ENCODE measurements around the gene PLCD3. TPM values are rescaled to one million over a fixed set of nuclear protein-coding genes. Genes with fewer than 3 reads are reported as not detected.
A peak's percentile ranks its signal among the peaks of the same experiment; 100 is the strongest.

PLCD3 gene
- polyA plus RNA-seq, 1 experiment = 81.6 TPM

GRCh38 chr17:45077643-45078042, 54.7 kb downstream of the PLCD3 start:
- Histone ChIP-seq H3K27me3 (ENCODE audit: control insufficient read depth, insufficient read depth, low read length) (no peaks in the 10 kb centered on the region), H3K36me3 (ENCODE audit: control insufficient read depth, insufficient read depth, low read length) (peaks cover 11% of the 10 kb centered on the region), H3K4me3 (ENCODE audit: low read depth, low read length) (no peak overlapping the region)
- DNase-seq (ENCODE audit: low read depth) = no peak
- TF ChIP-seq CTCF (IDR thresholded peaks at IDR 0.05; ENCODE audit: insufficient read depth, low read depth, low read length) = no peak
- CTCF ChIA-PET = interaction anchor here (0.7 to 1.8 kb wide), 3 partner anchors 21 to 157 kb away, joined by 3 read pairs; partner anchors contain the start of gene ACBD4
- POLR2A ChIA-PET = no interaction called here

GRCh38 chr17:45073414-45074070, 58.8 kb downstream of the PLCD3 start:
- Histone ChIP-seq H3K4me3 (ENCODE audit: low read depth, low read length) (no peak overlapping the region), H3K27me3 (ENCODE audit: control insufficient read depth, insufficient read depth, low read length) (no peaks in the 10 kb centered on the region), H3K36me3 (ENCODE audit: control insufficient read depth, insufficient read depth, low read length) (peaks cover 4% of the 10 kb centered on the region)
- peak; percentile 63 for DNase-seq (ENCODE audit: low read depth)
- POLR2A ChIA-PET = interaction anchor here (0.5 to 1.0 kb wide), 3 partner anchors 12 to 985 kb away, joined by 3 to 7 read pairs (median 5); partner anchors contain the start of gene NMT1
- TF ChIP-seq CTCF (IDR thresholded peaks at IDR 0.05; ENCODE audit: insufficient read depth, low read depth, low read length) = no peak
- CTCF ChIA-PET = interaction anchor here (0.7 to 2.1 kb wide), 6 partner anchors 9 to 153 kb away, joined by 3 to 7 read pairs (median 5); partner anchors contain the start of genes ACBD4, NMT1 and PLCD3

GRCh38 chr17:45070809-45071208, 61.5 kb downstream of the PLCD3 start:
- CTCF ChIA-PET = interaction anchor here (0.9 to 1.1 kb wide), 4 partner anchors 21 to 78 kb away, joined by 3 to 4 read pairs (median 4); no protein-coding TSS in a partner anchor
- Histone ChIP-seq H3K4me3 (ENCODE audit: low read depth, low read length) (no peak overlapping the region), H3K27me3 (ENCODE audit: control insufficient read depth, insufficient read depth, low read length) (no peaks in the 10 kb centered on the region), H3K36me3 (ENCODE audit: control insufficient read depth, insufficient read depth, low read length) (peaks cover 3% of the 10 kb centered on the region)
- DNase-seq (ENCODE audit: low read depth) = no peak
- POLR2A ChIA-PET = no interaction called here
- no peak for TF ChIP-seq CTCF (IDR thresholded peaks at IDR 0.05; ENCODE audit: insufficient read depth, low read depth, low read length)

GRCh38 chr17:45070001-45070400, 62.3 kb downstream of the PLCD3 start:
- no peak for DNase-seq (ENCODE audit: low read depth)
- TF ChIP-seq CTCF (IDR thresholded peaks at IDR 0.05; ENCODE audit: insufficient read depth, low read depth, low read length) = no peak
- no peak overlapping the region for H3K4me3 ChIP-seq (ENCODE audit: low read depth, low read length)
- no peaks in the 10 kb centered on the region for H3K27me3 ChIP-seq (ENCODE audit: control insufficient read depth, insufficient read depth, low read length)
- ChIA-PET CTCF (interaction anchor here (0.9 to 1.1 kb wide), 4 partner anchors 20 to 79 kb away, joined by 3 to 4 read pairs (median 4); no protein-coding TSS in a partner anchor), POLR2A (no interaction called here)
- H3K36me3 ChIP-seq (ENCODE audit: control insufficient read depth, insufficient read depth, low read length) = peaks cover 3% of the 10 kb centered on the region

GRCh38 chr17:45067637-45068036, 64.7 kb downstream of the PLCD3 start:
- no peak for DNase-seq (ENCODE audit: low read depth)
- peaks cover 3% of the 10 kb centered on the region for H3K36me3 ChIP-seq (ENCODE audit: control insufficient read depth, insufficient read depth, low read length)
- POLR2A ChIA-PET = no interaction called here
- no peak overlapping the region for H3K4me3 ChIP-seq (ENCODE audit: low read depth, low read length)
- CTCF ChIA-PET = interaction anchor here (3.3 kb wide), 1 partner anchor 32 kb away, joined by 10 read pairs; no protein-coding TSS in a partner anchor
- no peak for TF ChIP-seq CTCF (IDR thresholded peaks at IDR 0.05; ENCODE audit: insufficient read depth, low read depth, low read length)
- no peaks in the 10 kb centered on the region for H3K27me3 ChIP-seq (ENCODE audit: control insufficient read depth, insufficient read depth, low read length)
